ENCODE data around the gene SORBS2. TPM values are rescaled to one million over a fixed set of nuclear protein-coding genes. Genes with fewer than 3 reads are reported as not detected.
A peak's percentile ranks its signal among the peaks of the same experiment; 100 is the strongest.

Gene SORBS2
- total RNA-seq, 1 experiment from 2014 or later = 3.3 TPM

- no peak for DNase-seq (ENCODE audit: low read depth)
Observed at GRCh38 chr4:185835336-185835735, 23.3 kb upstream of the SORBS2 start.

GRCh38 chr4:185834778-185835177 lies 22.8 kb upstream of the SORBS2 start:
- no peak for DNase-seq (ENCODE audit: low read depth)

GRCh38 chr4:185834088-185834487 lies 22.1 kb upstream of the SORBS2 start:
- no peak for DNase-seq (ENCODE audit: low read depth)

- DNase-seq (ENCODE audit: low read depth) = peak; percentile 52
Observed at GRCh38 chr4:185833055-185833598, 21.1 kb upstream of the SORBS2 start.

GRCh38 chr4:185831125-185831815 lies 19.3 kb upstream of the SORBS2 start:
- DNase-seq (ENCODE audit: low read depth) = no peak

GRCh38 chr4:185830263-185830994 lies 18.4 kb upstream of the SORBS2 start:
- DNase-seq (ENCODE audit: low read depth) = no peak

GRCh38 chr4:185826381-185826780 lies 14.4 kb upstream of the SORBS2 start:
- no peak for DNase-seq (ENCODE audit: low read depth)

- DNase-seq (ENCODE audit: low read depth) = no peak
Observed at GRCh38 chr4:185825737-185826136, 13.7 kb upstream of the SORBS2 start.

- no peak for DNase-seq (ENCODE audit: low read depth)
Observed at GRCh38 chr4:185822791-185823190, 10.8 kb upstream of the SORBS2 start.

- no peak for DNase-seq (ENCODE audit: low read depth)
Observed at GRCh38 chr4:185821029-185821419, 9.0 kb upstream of the SORBS2 start.

- no peak for DNase-seq (ENCODE audit: low read depth)
Observed at GRCh38 chr4:185820146-185821028, 8.4 kb upstream of the SORBS2 start.

- no peak for DNase-seq (ENCODE audit: low read depth)
Observed at GRCh38 chr4:185819144-185819543, 7.2 kb upstream of the SORBS2 start.

- no peak for DNase-seq (ENCODE audit: low read depth)
Observed at GRCh38 chr4:185817403-185817818, 5.4 kb upstream of the SORBS2 start.

- no peak for DNase-seq (ENCODE audit: low read depth)
Observed at GRCh38 chr4:185813133-185813532, 1.1 kb upstream of the SORBS2 start.

GRCh38 chr4:185810746-185811508 lies 1.1 kb downstream of the SORBS2 start:
- no peak for DNase-seq (ENCODE audit: low read depth)

- DNase-seq (ENCODE audit: low read depth) = no peak
Observed at GRCh38 chr4:185809533-185810071, 2.4 kb downstream of the SORBS2 start.

- no peak for DNase-seq (ENCODE audit: low read depth)
Observed at GRCh38 chr4:185809121-185809520, 2.9 kb downstream of the SORBS2 start.

- no peak for DNase-seq (ENCODE audit: low read depth)
Observed at GRCh38 chr4:185805979-185806378, 6.0 kb downstream of the SORBS2 start.

GRCh38 chr4:185805262-185805802 lies 6.7 kb downstream of the SORBS2 start:
- no peak for DNase-seq (ENCODE audit: low read depth)

GRCh38 chr4:185803022-185803421 lies 9.0 kb downstream of the SORBS2 start:
- no peak for DNase-seq (ENCODE audit: low read depth)

GRCh38 chr4:185801471-185801870 lies 10.5 kb downstream of the SORBS2 start:
- no peak for DNase-seq (ENCODE audit: low read depth)

All from Daoy (cell line).